B cell (primary cell): ENCODE measurements around the gene KCTD10. TPM values are rescaled to one million over a fixed set of nuclear protein-coding genes. Genes with fewer than 3 reads are reported as not detected.

ENCODE experiments used
- ATAC-seq: fragments of 200-7000 bp; cut with Tn5 transposase; one replicate; pipeline ENCODE4 v1.10.0; 2021; ENCODE audit warnings: low read depth, mild to moderate bottlenecking, moderate number of reproducible peaks, moderate library complexity
- CTCF ChIA-PET: fragments of 350-600 bp; sonication (Branson Sonifier 250); formaldehyde crosslinking; loops from one replicate; lab custom pipeline; 2021; ENCODE audit warnings: antibody characterized with exemption, inconsistent platforms; lab: Charles Lee
- POLR2A ChIA-PET: fragments of 350-600 bp; sonication (Branson Sonifier 250); formaldehyde crosslinking; loops from one replicate; lab custom pipeline; 2021; ENCODE audit warnings: antibody characterized with exemption; lab: Charles Lee
- DNase-seq: peaks from one replicate; pipeline ENCODE4 v3.0.0; 2013
- H2AFZ ChIP-seq: 2 replicates; pipeline ENCODE4 v1.6.1; 2012; ENCODE audit warnings: mild to moderate bottlenecking, low read depth, low read length; ENCODE audit not compliant: insufficient read depth, poor library complexity, severe bottlenecking
- H3K27ac ChIP-seq, 2 donors: 1 replicate in 1 of 2; 2 replicates in 1 of 2; pipeline ENCODE4 v1.5.1; 2012 to 2013; ENCODE audit warnings: low read length in 2 of 2, mild to moderate bottlenecking in 2 of 2, moderate library complexity in 1 of 2
- H3K27me3 ChIP-seq, 4 experiments: fragments of 200-600 bp in 1 of 4; sonication (generic) in 1 of 4; replicated peaks in 1 of 4; 1 replicate in 2 of 4; 2 replicates in 2 of 4; pipeline versions ENCODE4 v1.6.1 to v1.7.0; 2013 to 2016; ENCODE audit warnings: low read length in 3 of 4, mild to moderate bottlenecking in 2 of 4, mixed read lengths in 1 of 4, moderate library complexity in 1 of 4; ENCODE audit not compliant: insufficient read depth in 4 of 4, control insufficient read depth in 3 of 4; ENCODE audit errors: control extremely low read depth in 1 of 4
- H3K36me3 ChIP-seq, 2 experiments: replicated peaks in 1 of 2; 1 replicate in 1 of 2; 2 replicates in 1 of 2; pipeline versions ENCODE4 v1.6.1 to v1.7.1; 2013; ENCODE audit warnings: low read length in 1 of 2; ENCODE audit not compliant: insufficient read depth in 2 of 2, control insufficient read depth in 1 of 2; ENCODE audit errors: control extremely low read depth in 1 of 2, extremely low read depth in 1 of 2
- H3K4me1 ChIP-seq, 2 donors: fragments of 200-600 bp in 1 of 2; sonication (generic) in 1 of 2; 1 replicate in 1 of 2; 2 replicates in 1 of 2; pipeline versions ENCODE4 v1.5.1 to v1.6.1; 2013 to 2017; ENCODE audit warnings: low read length in 2 of 2; ENCODE audit not compliant: control insufficient read depth in 2 of 2, insufficient read depth in 2 of 2
- H3K4me2 ChIP-seq: replicated peaks from 2 replicates; pipeline ENCODE3; 2012; ENCODE audit warnings: mild to moderate bottlenecking, low read depth, low read length; ENCODE audit not compliant: poor library complexity, severe bottlenecking
- H3K4me3 ChIP-seq, 5 experiments: fragments of 200-600 bp in 1 of 5; sonication (generic) in 1 of 5; 1 replicate in 3 of 5; 2 replicates in 2 of 5; pipeline versions ENCODE4 v1.5.1 to v1.7.0; 2011 to 2016; ENCODE audit warnings: low read length in 4 of 5, mild to moderate bottlenecking in 4 of 5, low read depth in 2 of 5, control low read depth in 1 of 5, moderate library complexity in 1 of 5; ENCODE audit not compliant: insufficient read depth in 1 of 5; ENCODE audit errors: control extremely low read depth in 1 of 5, extremely low read depth in 1 of 5
- H3K79me2 ChIP-seq: fragments of 200-600 bp; sonication (generic); one replicate; pipeline ENCODE4 v1.6.0; 2016; ENCODE audit warnings: low read length; ENCODE audit not compliant: control insufficient read depth, insufficient read depth
- H3K9ac ChIP-seq: fragments of 200-600 bp; sonication (generic); 2 replicates; pipeline ENCODE4 v1.6.1; 2017; ENCODE audit warnings: mild to moderate bottlenecking, low read length, moderate library complexity
- H3K9me3 ChIP-seq, 3 donors: one replicate each; pipeline versions ENCODE4 v1.6.1 to v1.7.1; 2013; ENCODE audit warnings: low read length in 2 of 3; ENCODE audit not compliant: control insufficient read depth in 2 of 3, insufficient read depth in 1 of 3; ENCODE audit errors: control extremely low read depth in 1 of 3
- H4K20me1 ChIP-seq: 2 replicates; pipeline ENCODE4 v1.6.0; 2012; ENCODE audit warnings: mild to moderate bottlenecking, low read length; ENCODE audit not compliant: insufficient read depth, control insufficient read depth, poor library complexity, severe bottlenecking
- H3K27ac Mint-ChIP-seq: one replicate; pipeline ENCODE4 v1.8.0; 2021; ENCODE audit warnings: mixed read lengths
- H3K27me3 Mint-ChIP-seq: one replicate; pipeline ENCODE4 v1.8.0; 2021; ENCODE audit warnings: mixed read lengths
- H3K4me1 Mint-ChIP-seq: one replicate; pipeline ENCODE4 v1.8.0; 2021; ENCODE audit warnings: mixed read lengths
- H3K4me3 Mint-ChIP-seq: one replicate; pipeline ENCODE4 v1.8.0; 2021; ENCODE audit warnings: mixed read lengths
- H3K9me3 Mint-ChIP-seq: one replicate; pipeline ENCODE4 v1.8.0; 2022; ENCODE audit warnings: mixed read lengths; ENCODE audit not compliant: insufficient read depth
- EZH2 ChIP-seq: IDR thresholded peaks from 2 replicates; pipeline ENCODE4 v1.6.1; 2012; ENCODE audit warnings: borderline replicate concordance, low read depth, mild to moderate bottlenecking, moderate library complexity, low read length; ENCODE audit not compliant: insufficient read depth, poor library complexity, severe bottlenecking
- WGBS: methylation state at CpG from one replicate; pipeline ENCODE4 v1.1.5; 2013; ENCODE audit warnings: missing lambda C conversion rate; ENCODE audit not compliant: insufficient coverage; 5-methylcytosine and 5-hydroxymethylcytosine counted together
- intact Hi-C: fragments of 100-400 bp; cut with micrococcal nuclease; formaldehyde crosslinking; loops from one replicate; pipeline ENCODE4 v1.10.0; 2022
- polyA plus RNA-seq: library from polyadenylated mRNA; depleted of rRNA; stranded (reverse); fragments of >200 nt; gene quantifications from 2 replicates; pipeline ENCODE4 v1.2.3, GENCODE V29; 2012
- total RNA-seq, 2 donors: library from RNA; stranded (reverse); fragments of 120-200 nt in 1 of 2; gene quantifications; 1 replicate in 1 of 2; 2 replicates in 1 of 2; pipeline versions ENCODE4 v1.2.3 to v1.2.4, GENCODE V29; 2013 to 2022
- TF ChIP-seq, protein P1 (sequence below): fragments of 200-600 bp; IDR thresholded peaks from one replicate; pipeline ENCODE4 v1.8.0; 2022; ENCODE audit warnings: antibody characterized with exemption, mild to moderate bottlenecking

Gene KCTD10
- total and polyA plus RNA-seq, 2 donors (not counting 1 experiment from before 2014, with no cell fraction given) = 15.4 to 30.9 TPM

DNA sequence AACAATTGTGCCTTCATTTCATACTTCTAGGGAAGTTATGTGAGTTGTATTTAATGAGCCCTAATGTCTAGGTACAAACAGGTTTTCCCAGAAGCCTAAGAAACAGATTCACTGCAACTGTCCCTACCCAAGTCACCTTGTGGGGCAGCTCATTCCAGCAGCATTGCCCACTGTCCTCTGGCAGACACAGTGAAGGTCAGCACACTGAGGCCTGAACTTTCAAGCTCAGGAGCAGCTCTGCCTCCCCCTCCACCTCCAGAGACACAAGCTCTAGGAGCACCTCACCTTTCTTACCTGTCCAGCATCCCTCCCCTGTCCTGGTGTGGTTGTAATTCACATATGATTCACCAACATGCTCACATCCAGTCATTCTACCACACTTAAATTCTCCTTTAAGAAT is 16.0 kb upstream of the KCTD10 start:
- POLR2A ChIA-PET = no interaction called here
- CTCF ChIA-PET = interaction anchor here (1.9 kb wide), 1 partner anchor 26 kb away, joined by 5 read pairs; no protein-coding TSS in a partner anchor
- H3K36me3 ChIP-seq = peaks cover 6 to 71% of the 10 kb centered on the region in 2 experiments

DNA sequence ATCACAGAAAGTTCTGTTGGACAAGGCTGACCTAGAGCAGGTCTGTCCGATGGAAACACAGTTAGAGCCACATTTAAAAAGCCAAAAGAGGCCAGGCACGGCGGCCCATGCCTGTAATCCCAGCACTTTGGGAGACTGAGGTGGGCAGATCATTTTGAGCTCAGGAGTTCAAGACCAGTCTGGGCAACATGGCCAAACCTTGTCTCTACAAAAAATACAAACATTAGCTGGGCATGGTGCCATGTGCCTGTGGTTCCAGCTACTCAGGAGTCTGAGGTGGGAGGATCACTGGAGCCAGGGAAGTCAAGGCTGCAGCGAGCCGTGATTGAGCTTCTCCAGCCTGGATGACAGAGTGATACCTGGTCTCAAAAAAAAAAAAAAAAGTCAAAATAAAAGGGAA is 15.3 kb upstream of the KCTD10 start:
- WGBS = 100% methylated on average over 3 of the region's 5 CpGs
- Histone ChIP-seq H3K4me2 (no peak overlapping the region), H4K20me1 (no peaks in the 10 kb centered on the region), H3K4me1 (no peaks in the 10 kb centered on the region), H3K79me2 (no peaks in the 10 kb centered on the region), H3K36me3 (peaks cover 12 to 71% of the 10 kb centered on the region in 2 experiments), H2AFZ (no peak overlapping the region), H3K9me3 (peaks cover 0 to 2% (median 0%) of the 10 kb centered on the region in 3 donors), H3K27ac (no peak overlapping the region), H3K27me3 (no peaks in the 10 kb centered on the region), H3K9ac (no peak overlapping the region), H3K4me3 (no peak overlapping the region)
- ChIA-PET CTCF (no interaction called here), POLR2A (no interaction called here)
- TF ChIP-seq, protein P1, sequence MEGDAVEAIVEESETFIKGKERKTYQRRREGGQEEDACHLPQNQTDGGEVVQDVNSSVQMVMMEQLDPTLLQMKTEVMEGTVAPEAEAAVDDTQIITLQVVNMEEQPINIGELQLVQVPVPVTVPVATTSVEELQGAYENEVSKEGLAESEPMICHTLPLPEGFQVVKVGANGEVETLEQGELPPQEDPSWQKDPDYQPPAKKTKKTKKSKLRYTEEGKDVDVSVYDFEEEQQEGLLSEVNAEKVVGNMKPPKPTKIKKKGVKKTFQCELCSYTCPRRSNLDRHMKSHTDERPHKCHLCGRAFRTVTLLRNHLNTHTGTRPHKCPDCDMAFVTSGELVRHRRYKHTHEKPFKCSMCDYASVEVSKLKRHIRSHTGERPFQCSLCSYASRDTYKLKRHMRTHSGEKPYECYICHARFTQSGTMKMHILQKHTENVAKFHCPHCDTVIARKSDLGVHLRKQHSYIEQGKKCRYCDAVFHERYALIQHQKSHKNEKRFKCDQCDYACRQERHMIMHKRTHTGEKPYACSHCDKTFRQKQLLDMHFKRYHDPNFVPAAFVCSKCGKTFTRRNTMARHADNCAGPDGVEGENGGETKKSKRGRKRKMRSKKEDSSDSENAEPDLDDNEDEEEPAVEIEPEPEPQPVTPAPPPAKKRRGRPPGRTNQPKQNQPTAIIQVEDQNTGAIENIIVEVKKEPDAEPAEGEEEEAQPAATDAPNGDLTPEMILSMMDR = no peak
- no peak for TF ChIP-seq EZH2
- Mint-ChIP-seq H3K27ac (no peak overlapping the region), H3K4me1 (no peaks in the 10 kb centered on the region), H3K27me3 (no peaks in the 10 kb centered on the region), H3K4me3 (no peak overlapping the region), H3K9me3 (no peaks in the 10 kb centered on the region)
- ATAC-seq = no peak
- DNase-seq = no peak
- intact Hi-C loops = no loop called here

More for the DNA sequence above, 16.0 kb upstream of the KCTD10 start:
- no peaks in the 10 kb centered on the region for H3K27me3 Mint-ChIP-seq
- H3K4me2 ChIP-seq = no peak overlapping the region
- no peak overlapping the region for H3K27ac ChIP-seq
- no peaks in the 10 kb centered on the region for H3K4me1 ChIP-seq
- no peaks in the 10 kb centered on the region for H3K9me3 Mint-ChIP-seq
- intact Hi-C loops = no loop called here
- H3K9me3 ChIP-seq = peaks cover 0 to 2% (median 0%) of the 10 kb centered on the region in 3 donors
- H3K27ac Mint-ChIP-seq = no peak overlapping the region
- H4K20me1 ChIP-seq = no peaks in the 10 kb centered on the region
- H3K4me3 Mint-ChIP-seq = no peak overlapping the region
- no peak overlapping the region for H2AFZ ChIP-seq
- no peaks in the 10 kb centered on the region for H3K4me1 Mint-ChIP-seq
- no peak overlapping the region for H3K9ac ChIP-seq
- TF ChIP-seq EZH2 = no peak
- TF ChIP-seq, protein P1 = no peak
- DNase-seq = no peak
- H3K79me2 ChIP-seq = no peaks in the 10 kb centered on the region
- no peak for ATAC-seq
- no peak overlapping the region for H3K4me3 ChIP-seq
- no peaks in the 10 kb centered on the region for H3K27me3 ChIP-seq
